ENCODE measurements around the gene CPNE5. TPM values are rescaled to one million over a fixed set of nuclear protein-coding genes. Genes with fewer than 3 reads are reported as not detected.

Gene CPNE5
- total RNA-seq, 2 donors from 2014 or later, result 3.9 to 64.5 TPM

- H3K36me3 ChIP-seq, result no peaks in the 10 kb centered on the region
- H3K4me3 ChIP-seq, result no peak overlapping the region
- no peak for DNase-seq (ENCODE audit: low spot score)
- intact Hi-C loops (cut with DNase I), result no loop called here
- 82% methylated on average over 4 of the region's 4 CpGs for WGBS
- no peaks in the 10 kb centered on the region for H3K9me3 ChIP-seq
- H3K27ac ChIP-seq, result no peak overlapping the region
- H3K4me1 ChIP-seq (replicated peaks), result no peaks in the 10 kb centered on the region
- TF ChIP-seq CTCF (IDR thresholded peaks at IDR 0.05) (no peak), POLR2AphosphoS5 (IDR thresholded peaks at IDR 0.05) (no peak), POLR2A (IDR thresholded peaks at IDR 0.05) (no peak)
- no peaks in the 10 kb centered on the region for H3K27me3 ChIP-seq (replicated peaks; ENCODE audit: insufficient read depth)
These were observed 23.7 kb upstream of the CPNE5 start for GRCh38 chr6:36862848-36863382.

GRCh38 chr6:36862164-36862847 is 23.1 kb upstream of the CPNE5 start:
- Histone ChIP-seq H3K4me1 (replicated peaks) (no peaks in the 10 kb centered on the region), H3K9me3 (no peaks in the 10 kb centered on the region), H3K27me3 (replicated peaks; ENCODE audit: insufficient read depth) (no peaks in the 10 kb centered on the region), H3K27ac (no peak overlapping the region), H3K36me3 (no peaks in the 10 kb centered on the region), H3K4me3 (no peak overlapping the region)
- intact Hi-C loops (cut with DNase I), result no loop called here
- DNase-seq (ENCODE audit: low spot score), result no peak
- TF ChIP-seq POLR2AphosphoS5 (IDR thresholded peaks at IDR 0.05), result no peak
- no peak for TF ChIP-seq POLR2A (IDR thresholded peaks at IDR 0.05)
- TF ChIP-seq CTCF (IDR thresholded peaks at IDR 0.05), result no peak
- WGBS, result 73% methylated on average over 8 of the region's 8 CpGs

GRCh38 chr6:36860126-36860525 is 20.9 kb upstream of the CPNE5 start:
- Histone ChIP-seq H3K36me3 (no peaks in the 10 kb centered on the region), H3K4me3 (no peak overlapping the region), H3K4me1 (replicated peaks) (no peaks in the 10 kb centered on the region), H3K27ac (no peak overlapping the region), H3K9me3 (no peaks in the 10 kb centered on the region), H3K27me3 (replicated peaks; ENCODE audit: insufficient read depth) (no peaks in the 10 kb centered on the region)
- intact Hi-C loops (cut with DNase I), result no loop called here
- TF ChIP-seq CTCF (IDR thresholded peaks at IDR 0.05) (no peak), POLR2AphosphoS5 (IDR thresholded peaks at IDR 0.05) (no peak), POLR2A (IDR thresholded peaks at IDR 0.05) (no peak)
- WGBS, result 94% methylated on average over 7 of the region's 7 CpGs
- no peak for DNase-seq (ENCODE audit: low spot score)

GRCh38 chr6:36858407-36858981 is 19.2 kb upstream of the CPNE5 start:
- intact Hi-C loops (cut with DNase I), result no loop called here
- H3K36me3 ChIP-seq, result no peaks in the 10 kb centered on the region
- H3K9me3 ChIP-seq, result no peaks in the 10 kb centered on the region
- peak overlapping the region in 1 of 2 donors; percentile 5 for H3K4me3 ChIP-seq
- peak; percentile 25 for DNase-seq (ENCODE audit: low spot score)
- no peaks in the 10 kb centered on the region for H3K27me3 ChIP-seq (replicated peaks; ENCODE audit: insufficient read depth)
- no peaks in the 10 kb centered on the region for H3K4me1 ChIP-seq (replicated peaks)
- 26% methylated on average over 6 of the region's 6 CpGs for WGBS
- peak; percentile 62 for TF ChIP-seq POLR2AphosphoS5 (IDR thresholded peaks at IDR 0.05)
- TF ChIP-seq CTCF (IDR thresholded peaks at IDR 0.05), result no peak
- TF ChIP-seq POLR2A (IDR thresholded peaks at IDR 0.05), result no peak
- H3K27ac ChIP-seq, result peak overlapping the region; percentile 39 to 64

GRCh38 chr6:36857325-36857724 is 18.1 kb upstream of the CPNE5 start:
- intact Hi-C loops (cut with DNase I), result no loop called here
- Histone ChIP-seq H3K4me3 (no peak overlapping the region), H3K27me3 (replicated peaks; ENCODE audit: insufficient read depth) (no peaks in the 10 kb centered on the region), H3K9me3 (no peaks in the 10 kb centered on the region), H3K36me3 (no peaks in the 10 kb centered on the region), H3K27ac (no peak overlapping the region), H3K4me1 (replicated peaks) (no peaks in the 10 kb centered on the region)
- WGBS, result 94% methylated on average over 4 of the region's 4 CpGs
- DNase-seq (ENCODE audit: low spot score), result no peak
- TF ChIP-seq POLR2AphosphoS5 (IDR thresholded peaks at IDR 0.05) (no peak), POLR2A (IDR thresholded peaks at IDR 0.05) (no peak), CTCF (IDR thresholded peaks at IDR 0.05) (no peak)

Data from prostate gland (tissue), 2 donors.